CD4-positive, alpha-beta T cell treated with Interleukin-4 for 4 hours (primary cell): ENCODE measurements around the gene ID4.
"Not testable (repeated sequence)": the region's sequence is repeated elsewhere in the genome, so short reads cannot be mapped to it uniquely, and the experiment has no call there.

ENCODE experiments used
- DNase-seq: peaks from one replicate; pipeline ENCODE4 v3.0.0-alpha.2; 2020

Gene ID4

GRCh38 chr6:19834858-19835257 is 2.3 kb upstream of the ID4 start:
- no peak for DNase-seq

GRCh38 chr6:19835605-19836004 is 1.6 kb upstream of the ID4 start:
- no peak for DNase-seq

- no peak for DNase-seq
These were observed 606 bp downstream of the ID4 start for GRCh38 chr6:19837511-19838441.

GRCh38 chr6:19838442-19839236 is 1.5 kb downstream of the ID4 start:
- no peak for DNase-seq

GRCh38 chr6:19839237-19839546 is 2.0 kb downstream of the ID4 start:
- no peak for DNase-seq

- DNase-seq = no peak
These were observed 2.6 kb downstream of the ID4 start for GRCh38 chr6:19839788-19840187.

- DNase-seq = no peak
These were observed 4.0 kb downstream of the ID4 start for GRCh38 chr6:19841181-19841580.

- no peak for DNase-seq
These were observed 5.0 kb downstream of the ID4 start for GRCh38 chr6:19842030-19842615.

- DNase-seq = no peak
These were observed 7.5 kb downstream of the ID4 start for GRCh38 chr6:19844689-19845088.

- no peak for DNase-seq
These were observed 8.3 kb downstream of the ID4 start for GRCh38 chr6:19845266-19846041.

- DNase-seq = no peak
These were observed 11.4 kb downstream of the ID4 start for GRCh38 chr6:19848465-19849029.

- DNase-seq = no peak
These were observed 12.0 kb downstream of the ID4 start for GRCh38 chr6:19849196-19849595.

- DNase-seq = no peak
These were observed 12.6 kb downstream of the ID4 start for GRCh38 chr6:19849755-19850154.

GRCh38 chr6:19851241-19852089 is 14.3 kb downstream of the ID4 start:
- DNase-seq = no peak

GRCh38 chr6:19852090-19852457 is 14.9 kb downstream of the ID4 start:
- no peak for DNase-seq

- DNase-seq = no peak
These were observed 15.8 kb downstream of the ID4 start for GRCh38 chr6:19852927-19853326.

GRCh38 chr6:19854421-19855015 is 17.3 kb downstream of the ID4 start:
- not testable (repeated sequence) for DNase-seq

GRCh38 chr6:19855536-19855935 is 18.4 kb downstream of the ID4 start:
- DNase-seq = no peak

GRCh38 chr6:19857139-19857538 is 20.0 kb downstream of the ID4 start:
- DNase-seq = no peak

- no peak for DNase-seq
These were observed 20.5 kb downstream of the ID4 start for GRCh38 chr6:19857703-19858102.

- no peak for DNase-seq
These were observed 23.2 kb downstream of the ID4 start for GRCh38 chr6:19860235-19860877.
